Chondrocyte (in vitro differentiated cells): ENCODE measurements around the gene EPC1. TPM values are rescaled to one million over a fixed set of nuclear protein-coding genes. Genes with fewer than 3 reads are reported as not detected.

Experiments
- DNase-seq: peaks from one replicate; pipeline ENCODE4 v3.0.0; 2021; ENCODE audit warnings: mixed read lengths, low spot score
- H3K27ac Mint-ChIP-seq: one replicate; pipeline ENCODE4 v1.8.0; 2021; ENCODE audit warnings: mild to moderate bottlenecking, moderate library complexity, mixed read lengths; ENCODE audit not compliant: unreplicated experiment
- H3K27me3 Mint-ChIP-seq: 2 replicates; pipeline ENCODE4 v1.8.0; 2021; ENCODE audit warnings: low read depth, mixed read lengths
- H3K36me3 Mint-ChIP-seq: 2 replicates; pipeline ENCODE4 v1.8.0; 2021; ENCODE audit warnings: low read depth, mixed read lengths
- H3K4me1 Mint-ChIP-seq: 2 replicates; pipeline ENCODE4 v1.8.0; 2021; ENCODE audit warnings: low read depth, mild to moderate bottlenecking, mixed read lengths
- H3K4me3 Mint-ChIP-seq: one replicate; pipeline ENCODE4 v1.8.0; 2021; ENCODE audit warnings: mild to moderate bottlenecking, moderate library complexity, mixed read lengths; ENCODE audit not compliant: unreplicated experiment
- H3K9me3 Mint-ChIP-seq: 2 replicates; pipeline ENCODE4 v1.8.0; 2021; ENCODE audit warnings: low read depth, mixed read lengths
- CTCF ChIP-seq: fragments of 200-600 bp; sonication (generic); IDR thresholded peaks from 2 replicates; pipeline ENCODE4 v1.5.0; 2021; ENCODE audit warnings: antibody characterized with exemption, mild to moderate bottlenecking, moderate library complexity
- total RNA-seq: library from RNA; stranded (reverse); gene quantifications from 3 replicates; pipeline ENCODE4 v1.2.1, GENCODE V29; 2021

EPC1 gene
- total RNA-seq, 1 donor from 2014 or later: 22.0 TPM

GRCh38 chr10:32378363-32379317 is 31.7 kb upstream of the EPC1 start:
- Mint-ChIP-seq H3K4me1 (peaks cover 24% of the 10 kb centered on the region), H3K9me3 (no peaks in the 10 kb centered on the region), H3K36me3 (no peaks in the 10 kb centered on the region), H3K27ac (no peak overlapping the region), H3K4me3 (no peak overlapping the region), H3K27me3 (no peaks in the 10 kb centered on the region)
- DNase-seq: peak; percentile 97
- TF ChIP-seq CTCF: peak; percentile 9

- no peaks in the 10 kb centered on the region for H3K9me3 Mint-ChIP-seq
- H3K36me3 Mint-ChIP-seq: no peaks in the 10 kb centered on the region
- no peak overlapping the region for H3K27ac Mint-ChIP-seq
- no peaks in the 10 kb centered on the region for H3K27me3 Mint-ChIP-seq
- DNase-seq: no peak
- H3K4me3 Mint-ChIP-seq: no peak overlapping the region
- peak; percentile 79 for TF ChIP-seq CTCF
- H3K4me1 Mint-ChIP-seq: peaks cover 26% of the 10 kb centered on the region
Measured at GRCh38 chr10:32377458-32378259, 30.7 kb upstream of the EPC1 start.

- Mint-ChIP-seq H3K36me3 (peaks cover 3% of the 10 kb centered on the region), H3K9me3 (no peaks in the 10 kb centered on the region), H3K4me1 (peaks cover 34% of the 10 kb centered on the region), H3K27ac (peak overlapping the region; percentile 91), H3K27me3 (no peaks in the 10 kb centered on the region), H3K4me3 (no peak overlapping the region)
- no peak for DNase-seq
- TF ChIP-seq CTCF: no peak
Measured at GRCh38 chr10:32376771-32377170, 29.8 kb upstream of the EPC1 start.

GRCh38 chr10:32376097-32376496 is 29.1 kb upstream of the EPC1 start:
- Mint-ChIP-seq H3K27me3 (no peaks in the 10 kb centered on the region), H3K36me3 (peaks cover 4% of the 10 kb centered on the region), H3K27ac (peak overlapping the region; percentile 91), H3K9me3 (no peaks in the 10 kb centered on the region), H3K4me3 (no peak overlapping the region), H3K4me1 (peaks cover 37% of the 10 kb centered on the region)
- no peak for TF ChIP-seq CTCF
- no peak for DNase-seq

GRCh38 chr10:32375631-32376030 is 28.7 kb upstream of the EPC1 start:
- Mint-ChIP-seq H3K36me3 (peaks cover 5% of the 10 kb centered on the region), H3K27me3 (no peaks in the 10 kb centered on the region), H3K4me3 (no peak overlapping the region), H3K9me3 (no peaks in the 10 kb centered on the region), H3K27ac (peak overlapping the region; percentile 36), H3K4me1 (peaks cover 39% of the 10 kb centered on the region)
- TF ChIP-seq CTCF: no peak
- DNase-seq: no peak
